GM12891 (cell line): Measurements from ENCODE around the gene MERTK.

Source experiments
- PAX5 ChIP-seq: IDR thresholded peaks from 2 replicates; pipeline ENCODE4 v1.6.1; 2011; ENCODE audit warnings: low read length, moderate library complexity, mild to moderate bottlenecking; ENCODE audit not compliant: insufficient read depth, severe bottlenecking
- POLR2A ChIP-seq: IDR thresholded peaks from 2 replicates; pipeline ENCODE4 v1.6.1; 2011; ENCODE audit warnings: low read depth, low read length, control low read depth
- POLR2AphosphoS5 ChIP-seq: IDR thresholded peaks from 2 replicates; pipeline ENCODE4 v1.6.1; 2011; ENCODE audit warnings: low read depth, low read length, control low read depth
- POU2F2 ChIP-seq: IDR thresholded peaks from 2 replicates; pipeline ENCODE4 v1.6.1; 2011; ENCODE audit warnings: low read depth, mild to moderate bottlenecking, control low read depth, low read length, moderate library complexity
- SPI1 ChIP-seq: IDR thresholded peaks from 2 replicates; pipeline ENCODE4 v1.6.1; 2011; ENCODE audit warnings: low read depth, low read length, control low read depth
- TAF1 ChIP-seq: IDR thresholded peaks from 2 replicates; pipeline ENCODE4 v1.6.1; 2011; ENCODE audit warnings: low read depth, low read length, control low read depth

DNA sequence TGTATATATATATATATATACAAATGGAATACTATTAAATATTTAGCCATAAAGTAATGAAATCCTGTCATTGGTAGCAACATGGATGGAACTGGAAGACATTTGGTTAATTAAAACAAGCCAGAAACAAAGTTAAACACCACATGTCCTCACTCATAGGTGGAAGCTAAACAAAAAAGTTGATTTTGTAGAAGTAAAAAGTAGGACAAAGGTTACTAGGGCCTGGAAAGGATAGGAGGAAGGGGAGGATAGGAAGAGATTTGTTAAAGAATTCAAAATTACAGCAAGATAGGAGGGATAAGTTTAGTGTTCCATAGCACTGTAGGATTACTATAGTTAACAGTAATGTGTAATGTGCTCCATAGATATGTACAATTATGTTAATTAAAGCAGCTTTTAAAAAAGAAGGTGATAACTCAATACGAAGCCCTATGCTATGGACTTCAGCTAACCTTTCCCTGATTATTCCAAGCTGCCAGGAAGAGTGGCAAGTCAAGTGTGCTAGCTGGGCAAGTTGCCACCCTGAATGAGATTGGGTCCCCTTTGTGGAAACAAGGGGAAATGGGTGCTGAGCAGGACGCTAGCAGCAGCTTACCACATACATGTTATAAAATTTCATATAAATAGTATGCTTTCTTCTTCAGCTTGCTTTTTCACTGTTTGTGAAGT, 12.3 kb downstream of the MERTK start:
- no peak for TF ChIP-seq POLR2AphosphoS5
- TF ChIP-seq SPI1 = no peak
- no peak for TF ChIP-seq POLR2A
- no peak for TF ChIP-seq TAF1
- no peak for TF ChIP-seq PAX5
- no peak for TF ChIP-seq POU2F2
